Activated T-helper 2 cell treated with anti-CD3 and anti-CD28 coated beads, Interferon-gamma antibody, Interleukin-2, Interleukin-4, amounts not matched to agents 10 μg/mL and 5 μg/mL and 100 μg/mL, durations not matched to agents 14 hours and 24 hours and 36 hours (primary cell): ENCODE measurements around the gene HOXA10. TPM values are rescaled to one million over a fixed set of nuclear protein-coding genes. Genes with fewer than 3 reads are reported as not detected.

ENCODE experiments used
- DNase-seq: peaks from one replicate; pipeline ENCODE4 v3.0.0; 2021; ENCODE audit warnings: low spot score
- H3K27ac Mint-ChIP-seq: one replicate; pipeline ENCODE4 v1.8.0; 2021; ENCODE audit warnings: mixed read lengths
- H3K27me3 Mint-ChIP-seq: one replicate; pipeline ENCODE4 v1.8.0; 2021; ENCODE audit warnings: low read depth, mixed read lengths
- H3K36me3 Mint-ChIP-seq: one replicate; pipeline ENCODE4 v1.8.0; 2021; ENCODE audit warnings: low read depth, mixed read lengths
- H3K4me1 Mint-ChIP-seq: one replicate; pipeline ENCODE4 v1.8.0; 2021; ENCODE audit warnings: low read depth, mixed read lengths
- H3K4me3 Mint-ChIP-seq: one replicate; pipeline ENCODE4 v1.8.0; 2021; ENCODE audit warnings: low read depth, mild to moderate bottlenecking, moderate library complexity, mixed read lengths
- H3K9me3 Mint-ChIP-seq: one replicate; pipeline ENCODE4 v1.8.0; 2021; ENCODE audit warnings: mixed read lengths
- intact Hi-C: fragments of 100-400 bp; cut with micrococcal nuclease; formaldehyde crosslinking; loops from one replicate; pipeline ENCODE4 v1.15.1; 2023
- total RNA-seq: library from RNA; stranded (reverse); gene quantifications from 2 replicates; pipeline ENCODE4 v1.2.3, GENCODE V29; 2022

The HOXA10 gene
- total RNA-seq, 1 donor from 2014 or later: not detected

DNA sequence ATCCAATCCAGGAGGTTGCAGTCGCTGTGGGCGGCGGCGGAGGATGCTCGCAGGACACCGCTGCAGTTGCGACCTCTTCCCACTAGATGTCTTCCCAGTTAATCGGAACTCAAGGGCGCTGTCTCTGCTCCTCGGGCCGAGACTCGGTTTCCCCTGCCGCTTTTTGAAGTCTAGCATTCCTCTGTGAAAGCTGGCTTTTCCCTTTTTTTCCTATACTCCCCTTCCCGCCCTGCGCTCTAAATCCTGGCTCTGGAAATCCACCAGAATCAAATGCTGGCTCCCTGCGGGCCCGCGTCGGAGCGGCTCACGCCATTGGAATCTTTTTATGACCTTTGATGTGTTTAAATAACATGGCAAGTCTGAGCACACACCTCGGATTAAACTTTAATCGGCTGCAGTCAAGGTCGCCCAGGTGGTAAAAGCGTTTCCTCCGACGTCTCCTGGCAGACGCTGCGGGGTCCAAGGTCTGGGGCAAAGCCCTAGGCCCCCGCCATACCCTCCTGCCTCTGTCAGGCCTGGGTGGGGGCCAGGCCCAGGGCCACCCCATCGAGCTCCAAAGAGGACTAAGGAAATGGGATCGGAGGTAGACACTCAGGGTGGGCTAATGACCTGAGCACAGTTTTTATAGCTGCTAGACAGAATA lies 36.4 kb upstream of the HOXA10 start:
- Mint-ChIP-seq H3K36me3 (no peaks in the 10 kb centered on the region), H3K4me1 (no peaks in the 10 kb centered on the region), H3K4me3 (peak overlapping the region; percentile 10), H3K9me3 (no peaks in the 10 kb centered on the region), H3K27me3 (peaks cover 83% of the 10 kb centered on the region), H3K27ac (no peak overlapping the region)
- no peak for DNase-seq
- intact Hi-C loops: loop anchor here (5.0 kb wide), 3 partner anchors 367 to 812 kb away; no protein-coding TSS in a partner anchor

- DNase-seq: no peak
- H3K9me3 Mint-ChIP-seq: no peaks in the 10 kb centered on the region
- no peaks in the 10 kb centered on the region for H3K4me1 Mint-ChIP-seq
- H3K27ac Mint-ChIP-seq: no peak overlapping the region
- intact Hi-C loops: loop anchor here (5.0 kb wide), 3 partner anchors 367 to 812 kb away; no protein-coding TSS in a partner anchor
- H3K4me3 Mint-ChIP-seq: no peak overlapping the region
- peaks cover 82% of the 10 kb centered on the region for H3K27me3 Mint-ChIP-seq
- no peaks in the 10 kb centered on the region for H3K36me3 Mint-ChIP-seq
These were observed 35.9 kb upstream of the HOXA10 start for GRCh38 chr7:27209933-27210440.

- DNase-seq: no peak
- no peaks in the 10 kb centered on the region for H3K9me3 Mint-ChIP-seq
- peaks cover 82% of the 10 kb centered on the region for H3K27me3 Mint-ChIP-seq
- no peaks in the 10 kb centered on the region for H3K36me3 Mint-ChIP-seq
- H3K4me3 Mint-ChIP-seq: no peak overlapping the region
- intact Hi-C loops: no loop called here
- no peaks in the 10 kb centered on the region for H3K4me1 Mint-ChIP-seq
- no peak overlapping the region for H3K27ac Mint-ChIP-seq
These were observed 34.9 kb upstream of the HOXA10 start for GRCh38 chr7:27208998-27209397.

DNA sequence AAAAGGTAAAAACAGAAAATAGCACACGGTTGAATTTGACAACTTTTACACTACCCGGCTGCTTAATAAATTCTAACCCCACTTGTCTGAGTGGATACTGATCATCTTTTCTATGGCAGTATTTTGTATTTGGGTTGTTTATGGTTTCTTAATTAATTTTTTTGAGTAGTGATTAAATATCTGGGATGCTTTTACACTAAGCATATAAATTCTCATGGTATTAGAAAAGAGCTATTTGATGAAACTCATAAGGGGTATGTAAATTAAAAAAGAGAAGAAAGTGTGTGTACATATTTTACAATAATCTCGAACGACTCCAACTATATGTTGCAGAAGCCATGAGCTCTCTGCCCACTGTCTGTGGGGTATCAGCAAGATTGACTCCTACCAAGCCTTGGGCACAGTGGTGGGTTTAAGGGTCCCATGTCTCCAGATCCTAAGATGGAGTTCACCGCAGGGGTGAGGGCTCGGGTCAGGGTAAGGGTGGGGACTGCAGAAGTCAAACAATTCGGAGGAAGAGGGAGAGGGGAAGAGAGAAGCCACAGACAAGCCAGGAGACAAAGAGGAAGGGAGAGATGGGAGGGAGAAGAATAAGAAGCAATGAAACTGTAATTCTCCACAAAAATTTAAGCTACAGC lies 33.3 kb upstream of the HOXA10 start:
- Mint-ChIP-seq H3K27me3 (peaks cover 88% of the 10 kb centered on the region), H3K4me1 (no peaks in the 10 kb centered on the region), H3K9me3 (no peaks in the 10 kb centered on the region), H3K36me3 (no peaks in the 10 kb centered on the region), H3K27ac (no peak overlapping the region), H3K4me3 (no peak overlapping the region)
- intact Hi-C loops: no loop called here
- DNase-seq: no peak

GRCh38 chr7:27205325-27206280 lies 31.5 kb upstream of the HOXA10 start:
- H3K4me3 Mint-ChIP-seq: no peak overlapping the region
- H3K27me3 Mint-ChIP-seq: peaks cover 88% of the 10 kb centered on the region
- H3K4me1 Mint-ChIP-seq: peaks cover 4% of the 10 kb centered on the region
- no peak for DNase-seq
- no peaks in the 10 kb centered on the region for H3K36me3 Mint-ChIP-seq
- no peaks in the 10 kb centered on the region for H3K9me3 Mint-ChIP-seq
- H3K27ac Mint-ChIP-seq: no peak overlapping the region
- intact Hi-C loops: no loop called here

DNA sequence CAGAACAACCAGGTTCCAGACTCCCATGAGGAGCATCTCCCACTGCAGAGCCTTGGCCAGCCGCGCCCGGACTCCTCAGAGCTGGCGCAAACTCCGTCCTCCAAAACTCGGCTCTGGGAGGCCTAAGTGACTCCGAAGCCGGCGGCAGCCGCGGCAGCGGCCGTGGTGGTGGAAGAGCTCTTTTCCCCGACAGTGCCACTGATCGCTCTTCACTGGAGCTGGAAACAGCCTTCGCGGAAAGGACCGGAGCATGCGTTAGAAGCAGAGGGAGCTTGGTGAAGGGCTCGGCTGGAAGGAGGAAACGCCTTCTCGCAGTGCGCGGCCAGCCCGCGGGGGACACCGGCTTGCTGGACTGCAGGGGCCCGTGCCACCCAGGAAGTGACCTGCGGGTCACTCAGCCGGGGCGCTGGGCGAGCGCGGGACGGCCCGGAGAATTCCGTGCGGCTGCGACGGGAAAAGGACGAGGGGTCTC lies 30.8 kb upstream of the HOXA10 start:
- Mint-ChIP-seq H3K4me3 (no peak overlapping the region), H3K4me1 (peaks cover 4% of the 10 kb centered on the region), H3K9me3 (no peaks in the 10 kb centered on the region), H3K27ac (no peak overlapping the region), H3K27me3 (peaks cover 85% of the 10 kb centered on the region), H3K36me3 (no peaks in the 10 kb centered on the region)
- intact Hi-C loops: no loop called here
- DNase-seq: no peak

DNA sequence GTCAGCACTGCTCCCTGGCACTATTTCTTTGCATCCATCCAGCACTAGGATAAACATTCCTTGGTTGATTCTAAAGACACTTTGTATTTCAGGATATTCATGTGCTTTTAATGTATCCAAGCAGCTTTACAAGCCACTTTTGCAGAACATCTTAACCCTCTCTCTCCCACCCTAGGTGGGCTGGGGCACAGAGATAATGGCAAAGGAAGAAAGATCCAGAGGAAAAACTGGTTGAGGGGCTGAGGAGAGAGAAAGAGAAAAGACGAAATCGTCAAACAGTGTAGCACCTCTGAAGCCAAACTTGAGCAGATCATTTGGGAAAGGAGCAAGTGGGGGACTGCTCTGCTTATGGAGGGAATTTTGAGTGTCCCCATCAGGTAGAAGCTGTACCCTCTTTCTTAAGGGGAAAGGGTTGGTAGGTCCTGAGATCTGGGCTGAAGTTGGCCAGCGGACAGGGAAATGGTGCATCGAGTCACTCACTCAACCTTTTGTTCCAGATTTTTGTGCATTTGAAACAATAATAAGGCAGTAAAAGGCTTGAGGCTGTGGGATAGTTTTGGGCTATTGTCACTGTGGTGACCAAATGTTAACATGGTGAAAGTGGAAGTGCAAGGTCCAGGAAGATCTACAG lies 30.0 kb upstream of the HOXA10 start:
- no peak for DNase-seq
- no peaks in the 10 kb centered on the region for H3K9me3 Mint-ChIP-seq
- peaks cover 80% of the 10 kb centered on the region for H3K27me3 Mint-ChIP-seq
- no peak overlapping the region for H3K4me3 Mint-ChIP-seq
- no peak overlapping the region for H3K27ac Mint-ChIP-seq
- H3K4me1 Mint-ChIP-seq: peaks cover 4% of the 10 kb centered on the region
- H3K36me3 Mint-ChIP-seq: no peaks in the 10 kb centered on the region
- intact Hi-C loops: no loop called here

- intact Hi-C loops: no loop called here
- H3K9me3 Mint-ChIP-seq: no peaks in the 10 kb centered on the region
- no peak overlapping the region for H3K27ac Mint-ChIP-seq
- no peak overlapping the region for H3K4me3 Mint-ChIP-seq
- H3K27me3 Mint-ChIP-seq: peaks cover 81% of the 10 kb centered on the region
- H3K36me3 Mint-ChIP-seq: no peaks in the 10 kb centered on the region
- peaks cover 4% of the 10 kb centered on the region for H3K4me1 Mint-ChIP-seq
- no peak for DNase-seq
These were observed 29.3 kb upstream of the HOXA10 start for GRCh38 chr7:27203365-27203953.

DNA sequence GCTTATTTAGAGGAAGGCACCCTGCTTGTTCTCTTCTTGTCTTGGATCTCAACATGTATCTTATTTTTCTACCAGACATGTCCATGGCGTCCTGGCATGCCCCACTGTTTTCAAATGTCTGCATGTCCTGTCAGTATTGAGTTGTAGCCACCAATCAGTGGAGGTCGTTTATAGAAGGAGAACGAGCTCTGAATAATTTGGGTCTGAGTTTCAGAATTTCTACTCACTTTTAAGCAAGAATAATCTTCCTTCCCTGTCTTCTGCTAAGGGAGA lies 28.7 kb upstream of the HOXA10 start:
- H3K27ac Mint-ChIP-seq: no peak overlapping the region
- no peak overlapping the region for H3K4me3 Mint-ChIP-seq
- H3K36me3 Mint-ChIP-seq: no peaks in the 10 kb centered on the region
- H3K27me3 Mint-ChIP-seq: peaks cover 83% of the 10 kb centered on the region
- no peak for DNase-seq
- H3K4me1 Mint-ChIP-seq: peaks cover 4% of the 10 kb centered on the region
- intact Hi-C loops: loop anchor here (1.0 kb wide), 1 partner anchor 36 kb away; no protein-coding TSS in a partner anchor
- no peaks in the 10 kb centered on the region for H3K9me3 Mint-ChIP-seq

DNA sequence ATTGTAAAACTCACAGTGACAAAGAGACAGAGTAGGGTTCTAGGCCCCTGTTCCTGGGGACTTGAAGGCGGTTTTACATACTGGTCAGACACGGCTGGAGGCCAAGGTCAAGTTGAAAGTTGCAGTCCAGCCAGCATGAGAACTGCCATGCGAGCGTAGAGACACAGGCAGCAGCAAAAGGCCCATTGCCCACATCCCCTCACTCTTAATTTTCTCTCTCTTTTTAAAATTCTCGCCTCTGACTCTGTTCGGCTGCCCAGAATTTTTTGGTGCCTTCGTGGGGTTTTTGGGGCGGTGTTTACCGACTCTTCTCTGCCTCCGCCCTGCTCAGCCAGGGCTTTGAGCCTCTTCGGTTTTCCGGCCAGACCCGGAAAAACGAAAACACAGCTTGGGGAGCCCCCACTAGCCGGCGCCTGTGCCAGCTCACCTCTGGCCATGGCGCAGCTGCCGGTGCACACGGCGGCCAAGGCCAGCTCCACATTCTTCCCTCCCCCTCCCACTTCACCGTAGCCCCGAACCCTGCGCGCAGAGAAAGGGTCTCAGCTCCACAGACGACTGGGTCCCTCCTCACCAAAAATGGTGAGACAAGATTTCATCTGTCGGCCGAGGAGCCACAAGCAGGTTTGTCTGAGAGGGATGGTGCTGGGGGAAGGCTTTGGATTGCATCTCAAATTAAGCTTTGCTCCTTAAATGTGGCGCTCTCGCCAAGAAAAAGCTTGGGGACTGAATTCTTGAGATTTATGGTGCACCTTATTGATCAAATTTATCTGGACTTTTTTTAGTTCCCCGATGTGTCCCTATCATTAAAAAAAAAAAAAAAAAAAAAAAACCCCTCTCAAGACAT lies 28.1 kb upstream of the HOXA10 start:
- Mint-ChIP-seq H3K4me3 (no peak overlapping the region), H3K27ac (no peak overlapping the region), H3K36me3 (no peaks in the 10 kb centered on the region), H3K27me3 (peaks cover 83% of the 10 kb centered on the region), H3K4me1 (peaks cover 4% of the 10 kb centered on the region), H3K9me3 (no peaks in the 10 kb centered on the region)
- no peak for DNase-seq
- intact Hi-C loops: loop anchor here (1.0 kb wide), 1 partner anchor 36 kb away; no protein-coding TSS in a partner anchor

GRCh38 chr7:27201580-27202017 lies 27.5 kb upstream of the HOXA10 start:
- Mint-ChIP-seq H3K9me3 (no peaks in the 10 kb centered on the region), H3K27me3 (peaks cover 83% of the 10 kb centered on the region), H3K36me3 (no peaks in the 10 kb centered on the region), H3K4me3 (no peak overlapping the region), H3K27ac (no peak overlapping the region), H3K4me1 (peaks cover 4% of the 10 kb centered on the region)
- DNase-seq: no peak
- intact Hi-C loops: loop anchor here (1.0 to 2.0 kb wide), 2 partner anchors 15 to 37 kb away; no protein-coding TSS in a partner anchor
